OCI-LY7 (cell line): ENCODE measurements around the gene TOP2B. TPM values are rescaled to one million over a fixed set of nuclear protein-coding genes. Genes with fewer than 3 reads are reported as not detected.

Source experiments
- BruUV-seq: library from RNA; stranded (reverse); fragments of 400-500 nt; replicated peaks from 2 replicates; lab custom pipeline; 2021; lab: Mats Ljungman, UMichigan
- CTCF ChIA-PET: fragments of 300-600 bp; sonication (Branson Sonifier 250); formaldehyde crosslinking; loops from one replicate; lab custom pipeline; 2022; ENCODE audit warnings: antibody characterized with exemption; ENCODE audit not compliant: unreplicated experiment; lab: Charles Lee
- POLR2A ChIA-PET: fragments of 300-600 bp; sonication (Branson Sonifier 250); formaldehyde crosslinking; loops from one replicate; lab custom pipeline; 2022; ENCODE audit warnings: antibody characterized with exemption; lab: Charles Lee
- DNase-seq: peaks from one replicate; pipeline ENCODE4 v3.0.0-alpha.2; 2015; ENCODE audit warnings: low spot score
- H2AFZ ChIP-seq: fragments of 200-600 bp; sonication (generic), shearing (Covaris generic); 2 replicates; pipeline ENCODE4 v1.6.1; 2014; ENCODE audit warnings: mild to moderate bottlenecking, antibody characterized with exemption, low read length, moderate library complexity
- H3K27ac ChIP-seq: fragments of 200-600 bp; sonication (generic); 2 replicates; pipeline ENCODE4 v1.5.1; 2014; ENCODE audit warnings: mixed run types, low read depth, mild to moderate bottlenecking, moderate library complexity, low read length, inconsistent platforms; ENCODE audit not compliant: poor library complexity, severe bottlenecking
- H3K36me3 ChIP-seq: fragments of 200-600 bp; sonication (generic); 2 replicates; pipeline ENCODE4 v1.6.1; 2014; ENCODE audit warnings: mild to moderate bottlenecking, antibody characterized with exemption, low read length, moderate library complexity, mixed read lengths; ENCODE audit not compliant: insufficient read depth
- H3K4me1 ChIP-seq: fragments of 200-600 bp; sonication (generic); 2 replicates; pipeline ENCODE4 v1.5.1; 2014; ENCODE audit warnings: mild to moderate bottlenecking, low read length; ENCODE audit not compliant: insufficient read depth, poor library complexity, severe bottlenecking
- H3K4me2 ChIP-seq: fragments of 200-600 bp; sonication (generic); 2 replicates; pipeline ENCODE4 v1.6.1; 2014; ENCODE audit warnings: mild to moderate bottlenecking, low read length
- H3K4me3 ChIP-seq: fragments of 200-600 bp; sonication (generic); 2 replicates; pipeline ENCODE4 v1.5.1; 2014; ENCODE audit warnings: mild to moderate bottlenecking, low read depth, low read length; ENCODE audit not compliant: poor library complexity, severe bottlenecking
- H3K79me2 ChIP-seq: fragments of 200-600 bp; sonication (generic); 2 replicates; pipeline ENCODE4 v1.6.1; 2016; ENCODE audit warnings: low read depth, mild to moderate bottlenecking, low read length, moderate library complexity, mixed read lengths; ENCODE audit not compliant: insufficient read depth
- H3K9me2 ChIP-seq: fragments of 200-600 bp; sonication (generic); 2 replicates; pipeline ENCODE4 v1.6.1; 2016; ENCODE audit warnings: mild to moderate bottlenecking, low read length, mixed read lengths; ENCODE audit not compliant: insufficient read depth
- H3K9me3 ChIP-seq: fragments of 200-600 bp; sonication (generic); 2 replicates; pipeline ENCODE4 v1.6.1; 2014; ENCODE audit warnings: mild to moderate bottlenecking, mixed run types, low read length, mixed read lengths
- H4K20me1 ChIP-seq: fragments of 200-600 bp; sonication (generic); 2 replicates; pipeline ENCODE4 v1.6.1; 2014; ENCODE audit warnings: mild to moderate bottlenecking, antibody characterized with exemption, low read length, moderate library complexity, mixed read lengths; ENCODE audit not compliant: insufficient read depth
- CTCF ChIP-seq: fragments of 200-600 bp; sonication (generic); conservative IDR thresholded peaks from 2 replicates; pipeline ENCODE4 v1.5.1; 2014; ENCODE audit warnings: mild to moderate bottlenecking, antibody characterized with exemption, low read length, moderate library complexity, mixed read lengths
- EZH2phosphoT487 ChIP-seq: fragments of 200-600 bp; sonication (generic); IDR thresholded peaks from 2 replicates; pipeline ENCODE4 v1.6.1; 2018; ENCODE audit warnings: low read depth, borderline replicate concordance, mild to moderate bottlenecking, mixed run types, antibody characterized with exemption, low read length, moderate library complexity, mixed read lengths
- intact Hi-C: fragments of 100-400 bp; cut with micrococcal nuclease; formaldehyde crosslinking; loops from one replicate; pipeline ENCODE4 v1.10.0; 2022; ENCODE audit not compliant: unreplicated experiment
- total RNA-seq, 2 experiments: library from RNA; depleted of rRNA in 1 of 2; stranded (reverse); fragments of >200 nt in 1 of 2; shearing (Covaris generic) in 1 of 2; gene quantifications; 2 replicates each; pipeline ENCODE4 v1.2.3, GENCODE V29; 2014 to 2022

Gene TOP2B
- total RNA-seq, 2 experiments from 2014 or later, result 162 to 264 TPM

GRCh38 chr3:25674670-25675069 is 10.0 kb upstream of the TOP2B start:
- Histone ChIP-seq H3K4me3 (no peak overlapping the region), H4K20me1 (no peaks in the 10 kb centered on the region), H3K36me3 (peaks cover 7% of the 10 kb centered on the region; the same call in 1 of the 2 replicates), H3K4me2 (no peak overlapping the region), H3K4me1 (no peaks in the 10 kb centered on the region), H3K9me3 (peaks cover 23% of the 10 kb centered on the region; the same call in 1 of the 2 replicates), H3K9me2 (no peaks in the 10 kb centered on the region), H3K27ac (no peak overlapping the region), H2AFZ (no peak overlapping the region), H3K79me2 (no peaks in the 10 kb centered on the region)
- intact Hi-C loops, result no loop called here
- no TSS peak for BruUV-seq
- ChIA-PET CTCF (no interaction called here), POLR2A (interaction anchor here (0.6 kb wide), 1 partner anchor 22 kb away, joined by 3 read pairs; no protein-coding TSS in a partner anchor)
- DNase-seq, result no peak
- TF ChIP-seq EZH2phosphoT487 (no peak), CTCF (no peak)

GRCh38 chr3:25673738-25674298 is 9.1 kb upstream of the TOP2B start:
- no TSS peak for BruUV-seq
- H2AFZ ChIP-seq, result no peak overlapping the region

More at GRCh38 chr3:25673738-25674298, 9.1 kb upstream of the TOP2B start:
- Histone ChIP-seq H3K27ac (no peak overlapping the region), H3K36me3 (peaks cover 7% of the 10 kb centered on the region; the same call in 1 of the 2 replicates), H3K9me3 (peaks cover 23% of the 10 kb centered on the region; the same call in 1 of the 2 replicates), H3K4me3 (no peak overlapping the region), H3K79me2 (no peaks in the 10 kb centered on the region), H4K20me1 (no peaks in the 10 kb centered on the region), H3K9me2 (no peaks in the 10 kb centered on the region), H3K4me1 (no peaks in the 10 kb centered on the region), H3K4me2 (no peak overlapping the region)
- intact Hi-C loops, result no loop called here
- CTCF ChIA-PET, result no interaction called here
- TF ChIP-seq CTCF (no peak), EZH2phosphoT487 (no peak)
- no peak for DNase-seq
- POLR2A ChIA-PET, result interaction anchor here (1.2 kb wide), 1 partner anchor 10 kb away, joined by 4 read pairs; no protein-coding TSS in a partner anchor
